Ishikawa (cell line): ENCODE data around the gene MIB1.

Experiments used
- CEBPB ChIP-seq: IDR thresholded peaks from 2 replicates; pipeline ENCODE4 v1.6.1; 2012
- CREB1 ChIP-seq: IDR thresholded peaks from 2 replicates; pipeline ENCODE4 v1.6.1; 2012; ENCODE audit warnings: low read depth
- EGR1 ChIP-seq: IDR thresholded peaks from 2 replicates; pipeline ENCODE4 v1.6.1; 2012
- EP300 ChIP-seq: IDR thresholded peaks from 2 replicates; pipeline ENCODE4 v1.6.1; 2012; ENCODE audit warnings: borderline replicate concordance
- FOXM1 ChIP-seq: IDR thresholded peaks from 2 replicates; pipeline ENCODE4 v1.6.1; 2012; ENCODE audit warnings: low read depth, borderline replicate concordance
- NFIC ChIP-seq: IDR thresholded peaks from 2 replicates; pipeline ENCODE4 v1.6.1; 2012
- RAD21 ChIP-seq: IDR thresholded peaks from 2 replicates; pipeline ENCODE4 v1.6.1; 2012; ENCODE audit warnings: low read depth
- TAF1 ChIP-seq: IDR thresholded peaks from 2 replicates; pipeline ENCODE4 v1.6.1; 2012; ENCODE audit warnings: low read depth, mild to moderate bottlenecking
- TCF12 ChIP-seq: IDR thresholded peaks from 2 replicates; pipeline ENCODE4 v1.6.1; 2012; ENCODE audit warnings: low read depth
- TEAD4 ChIP-seq: IDR thresholded peaks from 2 replicates; pipeline ENCODE4 v1.6.1; 2012
- YY1 ChIP-seq: IDR thresholded peaks from 2 replicates; pipeline ENCODE4 v1.6.1; 2012; ENCODE audit warnings: low read depth
- ZBTB7A ChIP-seq: IDR thresholded peaks from 2 replicates; pipeline ENCODE4 v1.6.1; 2012; ENCODE audit warnings: low read depth
- TF ChIP-seq, protein P1 (sequence below): IDR thresholded peaks from 2 replicates; pipeline ENCODE4 v1.6.1; 2012
- TF ChIP-seq, protein P2 (sequence below): IDR thresholded peaks from 2 replicates; pipeline ENCODE4 v1.6.1; 2012; ENCODE audit warnings: low read depth, mild to moderate bottlenecking
- TF ChIP-seq, protein P3 (sequence below): IDR thresholded peaks from 2 replicates; pipeline ENCODE4 v1.6.1; 2012

MIB1 gene

DNA sequence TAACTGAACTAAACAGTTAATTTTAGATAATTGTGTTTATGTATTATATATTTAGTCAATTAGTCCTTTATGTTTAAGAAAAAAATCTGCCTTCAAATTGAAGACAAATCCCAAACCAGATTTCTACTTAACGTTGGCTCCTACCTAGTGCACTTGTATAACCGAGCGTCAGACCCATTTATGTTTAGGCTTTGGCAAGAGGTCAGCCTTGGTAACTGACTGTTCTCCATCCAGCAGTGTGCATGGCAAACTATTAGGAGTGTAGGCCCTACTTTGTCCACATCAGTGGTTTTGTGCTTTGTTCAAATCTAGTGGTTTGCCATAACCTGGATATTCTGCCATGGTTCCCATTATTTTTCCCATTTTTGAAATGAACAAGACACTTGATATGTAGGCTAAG, 114.8 kb downstream of the MIB1 start:
- TF ChIP-seq EP300 = no peak
- no peak for TF ChIP-seq CEBPB
- TF ChIP-seq, protein P1, sequence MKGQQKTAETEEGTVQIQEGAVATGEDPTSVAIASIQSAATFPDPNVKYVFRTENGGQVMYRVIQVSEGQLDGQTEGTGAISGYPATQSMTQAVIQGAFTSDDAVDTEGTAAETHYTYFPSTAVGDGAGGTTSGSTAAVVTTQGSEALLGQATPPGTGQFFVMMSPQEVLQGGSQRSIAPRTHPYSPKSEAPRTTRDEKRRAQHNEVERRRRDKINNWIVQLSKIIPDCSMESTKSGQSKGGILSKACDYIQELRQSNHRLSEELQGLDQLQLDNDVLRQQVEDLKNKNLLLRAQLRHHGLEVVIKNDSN = no peak
- no peak for TF ChIP-seq NFIC
- TF ChIP-seq YY1 = no peak
- TF ChIP-seq TEAD4 = no peak
- TF ChIP-seq ZBTB7A = no peak
- TF ChIP-seq, protein P2, sequence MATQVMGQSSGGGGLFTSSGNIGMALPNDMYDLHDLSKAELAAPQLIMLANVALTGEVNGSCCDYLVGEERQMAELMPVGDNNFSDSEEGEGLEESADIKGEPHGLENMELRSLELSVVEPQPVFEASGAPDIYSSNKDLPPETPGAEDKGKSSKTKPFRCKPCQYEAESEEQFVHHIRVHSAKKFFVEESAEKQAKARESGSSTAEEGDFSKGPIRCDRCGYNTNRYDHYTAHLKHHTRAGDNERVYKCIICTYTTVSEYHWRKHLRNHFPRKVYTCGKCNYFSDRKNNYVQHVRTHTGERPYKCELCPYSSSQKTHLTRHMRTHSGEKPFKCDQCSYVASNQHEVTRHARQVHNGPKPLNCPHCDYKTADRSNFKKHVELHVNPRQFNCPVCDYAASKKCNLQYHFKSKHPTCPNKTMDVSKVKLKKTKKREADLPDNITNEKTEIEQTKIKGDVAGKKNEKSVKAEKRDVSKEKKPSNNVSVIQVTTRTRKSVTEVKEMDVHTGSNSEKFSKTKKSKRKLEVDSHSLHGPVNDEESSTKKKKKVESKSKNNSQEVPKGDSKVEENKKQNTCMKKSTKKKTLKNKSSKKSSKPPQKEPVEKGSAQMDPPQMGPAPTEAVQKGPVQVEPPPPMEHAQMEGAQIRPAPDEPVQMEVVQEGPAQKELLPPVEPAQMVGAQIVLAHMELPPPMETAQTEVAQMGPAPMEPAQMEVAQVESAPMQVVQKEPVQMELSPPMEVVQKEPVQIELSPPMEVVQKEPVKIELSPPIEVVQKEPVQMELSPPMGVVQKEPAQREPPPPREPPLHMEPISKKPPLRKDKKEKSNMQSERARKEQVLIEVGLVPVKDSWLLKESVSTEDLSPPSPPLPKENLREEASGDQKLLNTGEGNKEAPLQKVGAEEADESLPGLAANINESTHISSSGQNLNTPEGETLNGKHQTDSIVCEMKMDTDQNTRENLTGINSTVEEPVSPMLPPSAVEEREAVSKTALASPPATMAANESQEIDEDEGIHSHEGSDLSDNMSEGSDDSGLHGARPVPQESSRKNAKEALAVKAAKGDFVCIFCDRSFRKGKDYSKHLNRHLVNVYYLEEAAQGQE = no peak
- no peak for TF ChIP-seq EGR1
- TF ChIP-seq, protein P3, sequence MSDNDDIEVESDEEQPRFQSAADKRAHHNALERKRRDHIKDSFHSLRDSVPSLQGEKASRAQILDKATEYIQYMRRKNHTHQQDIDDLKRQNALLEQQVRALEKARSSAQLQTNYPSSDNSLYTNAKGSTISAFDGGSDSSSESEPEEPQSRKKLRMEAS = no peak
- no peak for TF ChIP-seq CREB1
- no peak for TF ChIP-seq RAD21
- TF ChIP-seq FOXM1 = no peak

DNA sequence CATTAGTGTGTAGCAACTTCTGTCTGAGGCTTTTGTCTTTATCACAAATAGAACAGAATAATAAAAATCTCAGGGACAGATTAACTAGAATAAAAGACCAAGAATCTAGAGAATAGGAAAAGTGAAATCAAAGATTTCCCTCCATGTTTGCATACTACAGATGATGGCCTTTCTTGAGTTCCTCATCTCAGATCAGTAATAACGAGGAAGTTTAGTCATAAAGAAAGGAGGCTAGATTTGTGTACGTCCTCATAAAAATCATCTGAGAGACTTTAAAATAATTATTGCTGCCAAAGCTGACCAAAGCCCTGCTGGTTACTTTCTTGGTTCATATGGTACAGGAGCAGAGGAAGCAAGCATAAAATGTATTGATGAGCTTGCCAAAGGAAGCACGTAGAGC, 117.3 kb downstream of the MIB1 start:
- TF ChIP-seq, protein P2 = no peak
- TF ChIP-seq RAD21 (no peak), FOXM1 (no peak), NFIC (no peak), EP300 (no peak), TCF12 (no peak), EGR1 (no peak), TEAD4 (no peak), YY1 (no peak), CREB1 (no peak), CEBPB (no peak), TAF1 (no peak), ZBTB7A (no peak)
- TF ChIP-seq, protein P3 = no peak
- TF ChIP-seq, protein P1 = no peak

DNA sequence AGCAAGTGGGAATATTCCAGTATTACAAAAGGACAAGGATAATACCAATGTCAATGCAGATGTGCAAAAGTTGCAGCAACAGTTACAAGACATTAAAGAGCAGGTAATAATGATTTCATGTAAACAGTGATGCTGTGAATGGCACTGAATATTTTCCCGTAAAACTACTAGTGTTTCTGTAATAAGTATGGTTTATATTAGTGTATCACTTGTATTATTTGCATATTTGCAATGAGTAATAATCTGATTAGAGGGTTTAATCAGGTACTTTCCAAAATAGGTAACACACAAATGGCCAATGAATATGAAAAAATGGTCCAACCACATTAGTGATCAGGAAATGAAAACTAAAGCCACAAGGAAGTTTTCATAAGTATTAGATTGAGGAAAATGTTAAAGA, 118.0 kb downstream of the MIB1 start:
- TF ChIP-seq EP300 (no peak), CEBPB (no peak), TCF12 (no peak), TEAD4 (no peak), FOXM1 (no peak), TAF1 (no peak), EGR1 (no peak), RAD21 (no peak), NFIC (no peak), ZBTB7A (no peak), CREB1 (no peak)
- TF ChIP-seq, protein P3 = no peak
- TF ChIP-seq, protein P1 = no peak
- TF ChIP-seq, protein P2 = no peak

DNA sequence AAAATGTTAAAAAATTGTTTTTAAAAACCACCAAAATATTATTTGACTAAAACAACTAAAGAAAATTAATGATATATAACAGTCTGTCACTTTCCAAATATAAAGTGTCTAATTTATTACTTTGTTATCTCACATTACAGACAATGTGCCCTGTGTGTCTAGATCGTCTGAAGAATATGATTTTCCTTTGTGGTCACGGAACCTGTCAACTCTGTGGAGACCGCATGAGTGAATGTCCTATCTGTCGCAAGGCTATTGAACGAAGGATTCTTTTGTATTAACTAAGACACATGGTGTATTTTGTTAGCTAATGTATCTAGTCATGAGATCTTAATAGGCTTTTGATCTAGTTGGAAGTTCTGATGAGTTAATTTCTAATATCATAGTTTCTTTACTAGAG, 123.8 kb downstream of the MIB1 start:
- no peak for TF ChIP-seq RAD21
- TF ChIP-seq, protein P3 = no peak
- no peak for TF ChIP-seq EGR1
- TF ChIP-seq, protein P1 = no peak
- TF ChIP-seq YY1 = no peak
- TF ChIP-seq TEAD4 = no peak
